NOMO-1 treated with DMSO at 0.1 percent for 48 hours (cell line): Measurements from ENCODE around the gene TGM1.

Experiments
- DNase-seq: peaks from one replicate; lab custom pipeline; 2025; ENCODE audit not compliant: unreplicated experiment; lab: John Stamatoyannopoulos, UW

The TGM1 gene

GRCh38 chr14:24262821-24263733 is at the start of gene TGM1:
Gene TGM1, minus strand, starts transcription at chr14:24263177. Its CDS starts 825 bp downstream, at chr14:24262352.
- no peak for DNase-seq

GRCh38 chr14:24311837-24312615 is 49.0 kb upstream of the TGM1 start:
- DNase-seq, result peak; percentile 58

- DNase-seq, result peak; percentile 70
Measured at GRCh38 chr14:24310646-24311604, 47.9 kb upstream of the TGM1 start, which contains the start of gene LTB4R. Gene LTB4R, plus strand, starts transcription at chr14:24311502. Its CDS starts 4,150 bp downstream, at chr14:24315652.

GRCh38 chr14:24310265-24310645 is 47.3 kb upstream of the TGM1 start:
- no peak for DNase-seq

- DNase-seq, result no peak
Measured at GRCh38 chr14:24309538-24310264, 46.7 kb upstream of the TGM1 start, which contains the start of gene LTB4R2. Gene LTB4R2, plus strand, starts transcription at chr14:24310140. Its CDS starts 525 bp downstream, at chr14:24310665.

- no peak for DNase-seq
Measured at GRCh38 chr14:24308342-24309124, 45.6 kb upstream of the TGM1 start.

- DNase-seq, result peak; percentile 46
Measured at GRCh38 chr14:24307575-24308341, 44.8 kb upstream of the TGM1 start, which contains the start of gene CIDEB. Gene CIDEB, minus strand, starts transcription at chr14:24307977. Its CDS starts 119 bp downstream, at chr14:24307858.

- DNase-seq, result no peak
Measured at GRCh38 chr14:24307156-24307574, 44.2 kb upstream of the TGM1 start.

- no peak for DNase-seq
Measured at GRCh38 chr14:24304019-24304387, 41.0 kb upstream of the TGM1 start.

- no peak for DNase-seq
Measured at GRCh38 chr14:24300326-24300980, 37.5 kb upstream of the TGM1 start.

GRCh38 chr14:24299255-24300191 is 36.5 kb upstream of the TGM1 start, which contains the start of the genes DHRS1 and NOP9:
Gene DHRS1, minus strand, starts transcription at chr14:24299780. Its CDS starts 674 bp downstream, at chr14:24299106.
Gene NOP9, plus strand, starts transcription at chr14:24299850. Its CDS starts 105 bp downstream, at chr14:24299955.
- peak; percentile 76 for DNase-seq

- DNase-seq, result no peak
Measured at GRCh38 chr14:24298892-24299254, 35.9 kb upstream of the TGM1 start.

GRCh38 chr14:24297190-24297964 is 34.4 kb upstream of the TGM1 start:
- peak; percentile 15 for DNase-seq

- DNase-seq, result peak; percentile 67
Measured at GRCh38 chr14:24296341-24297157, 33.6 kb upstream of the TGM1 start.

- no peak for DNase-seq
Measured at GRCh38 chr14:24293525-24293924, 30.5 kb upstream of the TGM1 start.
